Measurements from ENCODE around the gene KNSTRN.
A peak's percentile ranks its signal among the peaks of the same experiment; 100 is the strongest.

The KNSTRN gene, protein sequence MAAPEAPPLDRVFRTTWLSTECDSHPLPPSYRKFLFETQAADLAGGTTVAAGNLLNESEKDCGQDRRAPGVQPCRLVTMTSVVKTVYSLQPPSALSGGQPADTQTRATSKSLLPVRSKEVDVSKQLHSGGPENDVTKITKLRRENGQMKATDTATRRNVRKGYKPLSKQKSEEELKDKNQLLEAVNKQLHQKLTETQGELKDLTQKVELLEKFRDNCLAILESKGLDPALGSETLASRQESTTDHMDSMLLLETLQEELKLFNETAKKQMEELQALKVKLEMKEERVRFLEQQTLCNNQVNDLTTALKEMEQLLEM

DNA sequence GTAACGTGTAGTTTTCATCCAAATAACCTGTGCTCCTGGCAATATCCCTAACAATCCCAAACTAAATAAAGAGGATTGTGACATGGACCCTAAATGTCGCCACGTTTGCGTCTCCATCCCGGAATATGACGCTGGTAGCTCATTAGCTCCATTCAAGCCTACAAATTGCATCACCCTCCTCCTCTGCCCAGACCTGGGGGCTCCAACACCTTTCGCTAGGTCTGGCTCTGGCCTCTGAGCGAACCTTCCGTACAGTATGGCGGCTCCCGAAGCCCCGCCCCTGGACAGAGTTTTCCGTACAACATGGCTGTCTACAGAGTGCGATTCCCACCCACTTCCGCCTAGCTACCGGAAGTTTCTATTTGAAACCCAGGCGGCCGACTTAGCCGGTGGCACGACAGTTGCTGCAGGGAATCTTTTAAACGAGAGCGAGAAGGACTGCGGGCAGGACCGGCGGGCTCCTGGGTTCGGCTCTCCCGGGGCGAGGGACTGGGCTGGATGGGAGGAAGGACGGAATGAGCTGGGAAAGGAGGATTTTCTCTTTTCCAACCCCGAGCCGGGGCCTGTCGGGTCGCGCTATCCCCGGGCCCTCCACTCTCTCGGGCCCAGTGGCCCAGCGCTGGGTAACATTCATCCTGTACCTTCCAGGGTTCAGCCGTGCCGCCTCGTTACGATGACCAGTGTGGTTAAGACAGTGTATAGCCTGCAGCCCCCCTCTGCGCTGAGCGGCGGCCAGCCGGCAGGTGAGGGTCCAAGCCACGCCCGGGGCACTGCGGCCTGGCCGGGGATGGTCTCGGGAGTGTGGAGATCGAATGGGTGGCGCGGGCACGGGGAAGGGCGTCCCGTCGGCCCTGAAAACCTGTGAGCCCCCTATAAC is at the start of gene KNSTRN:
Gene KNSTRN, plus strand, starts transcription at position 142 of the 877 bp plus-strand sequence. Its CDS starts 115 bp downstream, at position 257.
- H2AFZ ChIP-seq = peak within 1 kb of the TSS; percentile 93
- H3K4me2 ChIP-seq (ENCODE audit: low read length) = peak within 1 kb of the TSS; percentile 58
- H3K4me1 ChIP-seq = no peaks in the 10 kb centered on the region
- H3K27me3 ChIP-seq (ENCODE audit: control insufficient read depth, insufficient read depth, low read length) = no peaks in the 10 kb centered on the region
- TF ChIP-seq, protein P1, sequence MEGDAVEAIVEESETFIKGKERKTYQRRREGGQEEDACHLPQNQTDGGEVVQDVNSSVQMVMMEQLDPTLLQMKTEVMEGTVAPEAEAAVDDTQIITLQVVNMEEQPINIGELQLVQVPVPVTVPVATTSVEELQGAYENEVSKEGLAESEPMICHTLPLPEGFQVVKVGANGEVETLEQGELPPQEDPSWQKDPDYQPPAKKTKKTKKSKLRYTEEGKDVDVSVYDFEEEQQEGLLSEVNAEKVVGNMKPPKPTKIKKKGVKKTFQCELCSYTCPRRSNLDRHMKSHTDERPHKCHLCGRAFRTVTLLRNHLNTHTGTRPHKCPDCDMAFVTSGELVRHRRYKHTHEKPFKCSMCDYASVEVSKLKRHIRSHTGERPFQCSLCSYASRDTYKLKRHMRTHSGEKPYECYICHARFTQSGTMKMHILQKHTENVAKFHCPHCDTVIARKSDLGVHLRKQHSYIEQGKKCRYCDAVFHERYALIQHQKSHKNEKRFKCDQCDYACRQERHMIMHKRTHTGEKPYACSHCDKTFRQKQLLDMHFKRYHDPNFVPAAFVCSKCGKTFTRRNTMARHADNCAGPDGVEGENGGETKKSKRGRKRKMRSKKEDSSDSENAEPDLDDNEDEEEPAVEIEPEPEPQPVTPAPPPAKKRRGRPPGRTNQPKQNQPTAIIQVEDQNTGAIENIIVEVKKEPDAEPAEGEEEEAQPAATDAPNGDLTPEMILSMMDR (IDR thresholded peaks at IDR 0.05) = no peak
- H3K9me3 ChIP-seq (ENCODE audit: control insufficient read depth, low read length) = no peaks in the 10 kb centered on the region
- H3K36me3 ChIP-seq (ENCODE audit: control insufficient read depth, insufficient read depth, low read length) = no peaks in the 10 kb centered on the region
- peak within 1 kb of the TSS; percentile 71 for H3K4me3 ChIP-seq (ENCODE audit: low read depth, low read length)
- no peak within 1 kb of the TSS for H3K9ac ChIP-seq
- no peaks in the 10 kb centered on the region for H3K79me2 ChIP-seq
- H3K27ac ChIP-seq = no peak within 1 kb of the TSS

DNA sequence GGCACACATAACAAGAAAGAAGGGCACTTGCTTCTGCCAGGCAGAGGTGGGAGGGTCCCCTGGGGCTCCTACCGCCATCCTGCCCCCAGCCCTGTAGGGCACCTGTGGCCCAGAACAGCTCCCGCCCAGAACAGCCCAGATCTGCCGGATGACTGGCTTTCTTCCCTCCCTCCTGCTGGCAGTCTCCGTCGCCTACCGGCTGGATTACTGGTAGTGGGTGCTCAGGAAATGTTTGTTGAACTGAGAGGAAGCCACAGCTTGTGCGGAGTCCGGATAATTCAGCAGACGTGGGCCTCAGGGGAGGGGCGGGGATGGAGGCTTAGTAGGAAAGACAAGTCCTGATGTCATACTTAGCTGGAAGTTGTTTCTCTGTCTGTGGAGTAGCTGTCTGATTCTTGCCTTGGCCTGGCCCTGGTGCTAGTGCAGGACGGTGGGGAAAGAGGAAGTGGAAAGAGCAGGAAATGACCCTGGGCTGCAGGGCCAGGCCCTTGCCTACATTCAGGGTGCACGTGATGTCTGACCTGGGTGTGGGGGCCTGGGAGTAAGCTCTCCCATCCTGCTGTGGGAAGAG is 48.5 kb upstream of the KNSTRN start:
- no peak overlapping the region for H3K4me3 ChIP-seq (ENCODE audit: low read depth, low read length)
- H3K79me2 ChIP-seq = peaks cover 7% of the 10 kb centered on the region
- no peaks in the 10 kb centered on the region for H3K27me3 ChIP-seq (ENCODE audit: control insufficient read depth, insufficient read depth, low read length)
- peak overlapping the region; percentile 68 for H3K27ac ChIP-seq
- H3K4me1 ChIP-seq = peaks cover 8% of the 10 kb centered on the region
- H2AFZ ChIP-seq = no peak overlapping the region
- H3K4me2 ChIP-seq (ENCODE audit: low read length) = no peak overlapping the region
- no peak overlapping the region for H3K9ac ChIP-seq
- H3K36me3 ChIP-seq (ENCODE audit: control insufficient read depth, insufficient read depth, low read length) = no peaks in the 10 kb centered on the region
- no peaks in the 10 kb centered on the region for H3K9me3 ChIP-seq (ENCODE audit: control insufficient read depth, low read length)
- TF ChIP-seq, protein P1 (IDR thresholded peaks at IDR 0.05) = no peak

DNA sequence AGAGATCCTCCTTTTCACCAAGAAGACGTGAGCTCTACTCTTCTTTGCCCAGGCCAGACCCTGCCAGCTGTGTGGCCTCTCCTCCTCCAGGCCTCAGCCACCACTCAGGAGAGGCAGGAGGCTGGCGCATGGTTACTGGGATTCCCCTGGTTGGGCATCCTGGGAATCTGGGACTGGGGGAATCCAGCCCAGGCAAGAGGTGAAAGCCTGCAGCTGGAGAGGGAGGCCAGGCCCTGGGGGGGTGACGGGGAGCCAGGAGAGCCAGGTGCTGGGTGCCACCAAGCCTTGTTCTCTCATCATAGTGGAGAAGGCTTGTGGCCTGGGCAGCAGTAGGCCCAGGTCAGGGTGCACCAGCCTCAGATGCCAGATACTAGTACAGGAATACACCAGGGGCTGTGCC is 48.0 kb upstream of the KNSTRN start:
- Histone ChIP-seq H3K9ac (no peak overlapping the region), H3K27me3 (ENCODE audit: control insufficient read depth, insufficient read depth, low read length) (no peaks in the 10 kb centered on the region), H3K4me1 (peaks cover 13% of the 10 kb centered on the region), H3K4me2 (ENCODE audit: low read length) (no peak overlapping the region), H3K79me2 (peaks cover 11% of the 10 kb centered on the region), H3K36me3 (ENCODE audit: control insufficient read depth, insufficient read depth, low read length) (no peaks in the 10 kb centered on the region), H3K27ac (peak overlapping the region; percentile 68), H3K9me3 (ENCODE audit: control insufficient read depth, low read length) (no peaks in the 10 kb centered on the region), H2AFZ (no peak overlapping the region), H3K4me3 (ENCODE audit: low read depth, low read length) (no peak overlapping the region)
- TF ChIP-seq, protein P1 (IDR thresholded peaks at IDR 0.05) = no peak

DNA sequence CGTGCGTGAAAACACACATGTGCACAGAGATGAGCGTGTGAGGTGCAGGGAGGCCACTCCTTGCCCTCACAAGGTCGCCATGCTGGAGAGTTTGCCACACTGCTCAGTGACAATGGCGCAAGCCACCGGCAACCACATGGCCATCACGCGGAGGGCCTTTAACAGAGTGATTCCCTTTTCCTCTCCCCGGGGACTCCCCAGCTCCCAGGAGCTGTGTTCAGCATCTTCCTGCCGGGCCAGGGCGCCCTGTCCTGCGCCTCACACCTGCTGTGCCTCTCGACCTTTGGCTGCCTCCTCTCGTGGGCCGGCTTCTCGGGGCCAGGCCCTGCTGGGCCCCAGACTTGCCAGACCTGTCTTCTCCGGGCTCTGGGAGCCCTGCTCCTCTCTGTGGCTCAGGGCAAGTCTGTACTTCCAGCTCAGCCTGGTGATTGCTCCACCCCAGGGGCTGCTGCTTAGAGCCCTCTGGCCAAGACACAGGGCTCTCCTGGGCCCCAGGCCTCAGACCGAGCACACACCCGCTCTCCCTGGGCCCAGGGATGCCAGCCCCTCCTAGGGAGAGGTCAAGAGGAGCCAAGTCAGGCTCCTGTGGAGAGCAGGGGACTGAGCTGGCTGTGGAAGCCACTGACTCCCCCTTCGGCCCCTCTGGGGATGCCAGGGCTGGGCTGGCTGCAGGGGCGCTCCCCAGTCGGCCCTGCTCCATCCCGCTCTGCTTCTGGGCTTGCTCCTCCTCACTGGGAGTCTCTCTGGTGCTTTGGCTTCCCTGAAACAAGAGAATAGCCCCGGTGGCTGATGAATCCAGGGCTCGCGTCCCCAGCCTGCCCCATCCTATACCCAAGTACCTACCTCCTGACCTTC is 47.4 kb upstream of the KNSTRN start:
- H2AFZ ChIP-seq = no peak overlapping the region
- no peak overlapping the region for H3K9ac ChIP-seq
- no peak overlapping the region for H3K4me2 ChIP-seq (ENCODE audit: low read length)
- peak overlapping the region; percentile 68 for H3K27ac ChIP-seq
- no peak overlapping the region for H3K4me3 ChIP-seq (ENCODE audit: low read depth, low read length)
- H3K9me3 ChIP-seq (ENCODE audit: control insufficient read depth, low read length) = no peaks in the 10 kb centered on the region
- TF ChIP-seq, protein P1 (IDR thresholded peaks at IDR 0.05) = no peak
- no peaks in the 10 kb centered on the region for H3K36me3 ChIP-seq (ENCODE audit: control insufficient read depth, insufficient read depth, low read length)
- H3K4me1 ChIP-seq = peaks cover 18% of the 10 kb centered on the region
- H3K79me2 ChIP-seq = peaks cover 12% of the 10 kb centered on the region
- H3K27me3 ChIP-seq (ENCODE audit: control insufficient read depth, insufficient read depth, low read length) = no peaks in the 10 kb centered on the region

Data from parathyroid adenoma (tissue), 2 donors.